GM12878 (cell line): ENCODE measurements around the gene TPCN1. TPM values are rescaled to one million over a fixed set of nuclear protein-coding genes. Genes with fewer than 3 reads are reported as not detected.

ENCODE experiments used
- ATAC-seq: fragments of 200-7000 bp; cut with Tn5 transposase; 3 replicates; pipeline ENCODE4 v1.9.1; 2020; ENCODE audit warnings: mild to moderate bottlenecking, moderate library complexity
- BruUV-seq: library from RNA; stranded (reverse); fragments of 400-500 nt; replicated peaks from 2 replicates; lab custom pipeline; 2021; lab: Mats Ljungman, UMichigan
- CTCF ChIA-PET: fragments of 300-600 bp; sonication (Branson Sonifier 250); formaldehyde crosslinking; extraction: SDS; loops from one replicate; lab custom pipeline; 2021; ENCODE audit warnings: inconsistent platforms; lab: Yijun Ruan, JAX
- POLR2A ChIA-PET: fragments of 350-600 bp; formaldehyde crosslinking; extraction: SDS; loops from one replicate; lab custom pipeline; 2021; ENCODE audit warnings: inconsistent platforms; lab: Charles Lee
- RAD21 ChIA-PET: fragments of 300-600 bp; sonication (Branson Sonifier 250); formaldehyde crosslinking; loops from one replicate; lab custom pipeline; 2023; ENCODE audit warnings: antibody characterized with exemption; ENCODE audit not compliant: unreplicated experiment; lab: Charles Lee
- SMC1A ChIA-PET: fragments of 300-600 bp; sonication (Branson Sonifier 250); formaldehyde crosslinking; loops from one replicate; lab custom pipeline; 2023; ENCODE audit not compliant: unreplicated experiment, uncharacterized antibody; lab: Charles Lee
- DNase-seq: peaks from one replicate; pipeline ENCODE4 v3.0.0-alpha.2; 2011; ENCODE audit warnings: low read depth, low spot score
- FAIRE-seq: peaks from 3 replicates; lab custom pipeline; 2011; peaks lifted over from hg19 to GRCh38; lab: Jason Lieb, UNC
- H2AFZ ChIP-seq: 2 replicates; pipeline ENCODE4 v1.6.0; 2011; ENCODE audit warnings: low read depth, low read length, control low read depth; ENCODE audit not compliant: control insufficient read depth
- H3K27ac ChIP-seq: 2 replicates; pipeline ENCODE4 v1.5.1; 2011; ENCODE audit warnings: control low read depth; ENCODE audit not compliant: control insufficient read depth, insufficient read depth
- H3K27me3 ChIP-seq, 2 experiments: replicated peaks in 1 of 2; 2 replicates each; pipeline versions ENCODE4 v1.6.0 to v1.6.1; 2011; ENCODE audit warnings: low read length in 1 of 2; ENCODE audit not compliant: control insufficient read depth in 2 of 2, insufficient read depth in 2 of 2
- H3K36me3 ChIP-seq, 2 experiments: 2 replicates each; pipeline ENCODE4 v1.5.1; 2011; ENCODE audit warnings: low read length in 1 of 2; ENCODE audit not compliant: control insufficient read depth in 2 of 2, insufficient read depth in 2 of 2
- H3K4me1 ChIP-seq: 2 replicates; pipeline ENCODE4 v1.6.1; 2011; ENCODE audit warnings: mild to moderate bottlenecking, low read length, moderate library complexity, mixed read lengths; ENCODE audit not compliant: control insufficient read depth, insufficient read depth
- H3K4me2 ChIP-seq: 2 replicates; pipeline ENCODE4 v1.6.0; 2011; ENCODE audit warnings: control low read depth; ENCODE audit not compliant: control insufficient read depth, insufficient read depth
- H3K4me3 ChIP-seq: fragments of 200-600 bp; sonication (generic); 2 replicates; pipeline ENCODE4 v1.5.1; 2016
- H3K79me2 ChIP-seq: 2 replicates; pipeline ENCODE4 v1.6.0; 2011; ENCODE audit warnings: low read length; ENCODE audit not compliant: control insufficient read depth, insufficient read depth
- H3K9ac ChIP-seq: 2 replicates; pipeline ENCODE4 v1.8.0; 2011; ENCODE audit warnings: low read length, control low read depth, mixed read lengths; ENCODE audit not compliant: control insufficient read depth, insufficient read depth
- H3K9me3 ChIP-seq: replicated peaks from 3 replicates; pipeline ENCODE4 v1.5.1; 2011; ENCODE audit warnings: mild to moderate bottlenecking, low read length; ENCODE audit not compliant: control insufficient read depth, insufficient read depth
- H4K20me1 ChIP-seq: 2 replicates; pipeline ENCODE4 v1.6.0; 2011; ENCODE audit not compliant: control insufficient read depth, insufficient read depth
- BACH1 ChIP-seq: fragments of 450-650 bp; IDR thresholded peaks from 2 replicates; pipeline ENCODE4 v1.6.1; 2017; ENCODE audit warnings: mild to moderate bottlenecking, borderline replicate concordance
- CBFB ChIP-seq: IDR thresholded peaks from 2 replicates; pipeline ENCODE4 v1.6.1; 2016; ENCODE audit warnings: antibody characterized with exemption, low read depth
- CHD2 ChIP-seq: IDR thresholded peaks from 2 replicates; pipeline ENCODE4 v1.6.1; 2011; ENCODE audit warnings: low read depth, low read length, improper control_type of control experiment, borderline replicate concordance
- GABPA ChIP-seq: IDR thresholded peaks from 2 replicates; pipeline ENCODE4 v1.6.1; 2014; ENCODE audit warnings: antibody characterized with exemption, low read depth, mild to moderate bottlenecking, inconsistent platforms
- JUNB ChIP-seq: IDR thresholded peaks from 2 replicates; pipeline ENCODE4 v1.6.1; 2016; ENCODE audit warnings: antibody characterized with exemption, mild to moderate bottlenecking
- KLF5 ChIP-seq: fragments of 450-650 bp; IDR thresholded peaks from 2 replicates; pipeline ENCODE4 v1.6.1; 2014; ENCODE audit warnings: mild to moderate bottlenecking; ENCODE audit not compliant: partially characterized antibody
- NBN ChIP-seq: fragments of 450-650 bp; IDR thresholded peaks from 2 replicates; pipeline ENCODE4 v1.6.1; 2016
- NFXL1 ChIP-seq: fragments of 450-650 bp; IDR thresholded peaks from 2 replicates; pipeline ENCODE4 v1.6.1; 2017; ENCODE audit warnings: antibody characterized with exemption, mild to moderate bottlenecking, borderline replicate concordance
- STAT3 ChIP-seq: IDR thresholded peaks from 2 replicates; pipeline ENCODE4 v1.6.1; 2011; ENCODE audit warnings: low read depth, low read length, improper control_type of control experiment
- WGBS: methylation state at CpG from one replicate; pipeline ENCODE4 v1.1.6; 2016; ENCODE audit warnings: low lambda C conversion rate; ENCODE audit not compliant: insufficient replicate concordance, insufficient coverage; ENCODE audit errors: missing lambda C conversion rate; 5-methylcytosine and 5-hydroxymethylcytosine counted together
- in situ Hi-C: fragments of 300-500 bp; cut with MboI; formaldehyde crosslinking; loops from 9 replicates; pipeline ENCODE4 v1.14.3; 2018; ENCODE audit warnings: mixed read lengths
- intact Hi-C: fragments of 100-400 bp; cut with micrococcal nuclease; formaldehyde crosslinking; loops from one replicate; pipeline ENCODE4 v1.14.2; 2022; ENCODE audit not compliant: unreplicated experiment
- polyA plus RNA-seq, 11 experiments: library from polyadenylated mRNA; depleted of rRNA in 4 of 11; unstranded in 6 of 11; stranded (reverse) in 5 of 11; fragments of >200 nt; fragmentation: Nextera tagmentation in 4 of 11; fragmentation: Illumina TruSeq in 1 of 11; extraction: Ambion mirVana in 4 of 11; extraction: Trizol in 1 of 11; gene quantifications; 1 replicate in 1 of 11; 2 replicates in 10 of 11; pipeline versions ENCODE4 v1.2.1 to v1.2.3, GENCODE V29; 2011 to 2016; ENCODE audit warnings: inconsistent platforms in 2 of 11, missing spikeins in 2 of 11, low read depth in 1 of 11
- total RNA-seq, 4 experiments: library from RNA; depleted of rRNA in 3 of 4; stranded (reverse); fragments of >200 nt in 3 of 4; fragmentation: Illumina TruSeq in 1 of 4; extraction: Trizol in 1 of 4; gene quantifications; 2 replicates each; pipeline versions ENCODE4 v1.2.1 to v1.2.3, GENCODE V29; 2013 to 2021
- TF ChIP-seq, protein P1 (sequence below): IDR thresholded peaks from 2 replicates; pipeline ENCODE4 v1.6.1; 2011; ENCODE audit warnings: borderline replicate concordance, low read depth, mild to moderate bottlenecking, moderate library complexity, mixed read lengths, low read length; ENCODE audit not compliant: insufficient read depth; ENCODE audit errors: extremely low read length
- TF ChIP-seq, protein P2 (sequence below): fragments of 150-350 bp; IDR thresholded peaks from 2 replicates; pipeline ENCODE4 v1.6.1; 2014; ENCODE audit warnings: mild to moderate bottlenecking, low read depth, low read length
- TF ChIP-seq, protein P3 (sequence below): fragments of 450-650 bp; formaldehyde crosslinking; IDR thresholded peaks from 2 replicates; pipeline ENCODE4 v1.4.0; 2020; ENCODE audit warnings: mild to moderate bottlenecking, moderate library complexity

Gene TPCN1
- total and polyA plus RNA-seq, 10 of the 15 experiments (the other 5 are each of a cell fraction or from before 2014, with no cell fraction given): 0.79 to 30.9 (median 19.4) TPM

DNA sequence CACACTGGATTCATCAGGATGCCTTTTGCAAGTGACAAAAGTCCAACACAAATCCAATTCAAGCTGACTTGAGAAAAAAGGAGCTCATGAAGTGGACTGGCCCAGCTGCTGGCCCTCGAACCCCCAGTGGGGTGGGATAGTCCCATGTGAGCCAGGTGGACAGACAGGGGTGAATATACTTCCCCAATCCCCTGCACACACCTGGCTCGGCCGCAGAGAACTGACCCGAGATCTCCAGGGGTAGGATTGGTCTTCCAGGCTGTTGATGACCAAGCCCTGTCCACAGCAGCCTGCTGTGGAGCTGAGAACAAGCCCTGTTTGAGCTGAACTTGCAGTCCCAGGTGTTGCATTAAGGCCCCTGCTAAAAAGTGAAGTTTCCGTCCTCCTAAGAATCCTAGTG lies 56.2 kb downstream of the TPCN1 start:
- intact Hi-C loops (loop anchor here (10.0 kb wide), 1 partner anchor 83 kb away; no protein-coding TSS in a partner anchor), in situ Hi-C loops (no loop called here)
- RAD21 ChIA-PET: interaction anchor here (0.8 to 1.1 kb wide), 2 partner anchors 69 to 72 kb away, joined by 3 read pairs; no protein-coding TSS in a partner anchor
- H3K9me3 ChIP-seq: no peaks in the 10 kb centered on the region
- no peak overlapping the region for H3K4me2 ChIP-seq
- no peaks in the 10 kb centered on the region for H4K20me1 ChIP-seq
- CTCF ChIA-PET: interaction anchor here (1.0 kb wide), 1 partner anchor 34 kb away, joined by 3 read pairs; no protein-coding TSS in a partner anchor
- H3K27ac ChIP-seq: no peak overlapping the region
- SMC1A ChIA-PET: no interaction called here
- no TSS peak for BruUV-seq
- no peak overlapping the region for H2AFZ ChIP-seq
- H3K36me3 ChIP-seq: peaks cover 10 to 14% of the 10 kb centered on the region in 2 experiments; a peak in 3 of 4 replicates
- ATAC-seq (no peak), FAIRE-seq (no peak), DNase-seq (no peak)
- TF ChIP-seq JUNB: no peak
- no peak for TF ChIP-seq CHD2
- no peak for TF ChIP-seq STAT3
- TF ChIP-seq, protein P1, sequence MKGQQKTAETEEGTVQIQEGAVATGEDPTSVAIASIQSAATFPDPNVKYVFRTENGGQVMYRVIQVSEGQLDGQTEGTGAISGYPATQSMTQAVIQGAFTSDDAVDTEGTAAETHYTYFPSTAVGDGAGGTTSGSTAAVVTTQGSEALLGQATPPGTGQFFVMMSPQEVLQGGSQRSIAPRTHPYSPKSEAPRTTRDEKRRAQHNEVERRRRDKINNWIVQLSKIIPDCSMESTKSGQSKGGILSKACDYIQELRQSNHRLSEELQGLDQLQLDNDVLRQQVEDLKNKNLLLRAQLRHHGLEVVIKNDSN: no peak
- H3K4me3 ChIP-seq: no peak overlapping the region
- POLR2A ChIA-PET: no interaction called here
- no peaks in the 10 kb centered on the region for H3K4me1 ChIP-seq
- 66% methylated on average over 5 of the region's 5 CpGs for WGBS
- no peaks in the 10 kb centered on the region for H3K27me3 ChIP-seq
- H3K9ac ChIP-seq: no peak overlapping the region
- H3K79me2 ChIP-seq: no peaks in the 10 kb centered on the region

DNA sequence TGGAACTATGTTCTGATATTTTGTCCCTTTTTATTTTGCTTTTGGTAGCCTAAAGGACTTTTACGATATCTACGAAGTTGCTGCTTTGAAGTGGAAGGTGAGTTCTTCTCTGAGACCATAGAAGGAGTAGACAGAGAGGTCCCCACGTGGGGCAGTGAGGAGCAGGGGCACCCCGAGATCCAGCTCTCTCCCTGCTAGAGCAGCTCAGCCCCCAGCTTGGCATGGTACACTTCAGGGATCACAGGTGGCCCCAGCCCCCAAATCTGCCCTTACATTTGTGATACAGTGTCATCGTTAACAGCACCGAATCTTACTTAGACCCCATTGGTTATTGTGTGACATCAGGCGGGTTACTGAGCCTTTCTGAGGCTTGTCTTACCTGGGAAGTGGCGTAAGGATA lies 56.9 kb downstream of the TPCN1 start:
- no peak for ATAC-seq
- no peak overlapping the region for H3K9ac ChIP-seq
- no peak overlapping the region for H3K4me2 ChIP-seq
- no peak for DNase-seq
- H2AFZ ChIP-seq: no peak overlapping the region
- CTCF ChIA-PET: no interaction called here
- no peaks in the 10 kb centered on the region for H3K9me3 ChIP-seq
- SMC1A ChIA-PET: no interaction called here
- no TSS peak for BruUV-seq
- H3K79me2 ChIP-seq: no peaks in the 10 kb centered on the region
- H3K36me3 ChIP-seq: peaks cover 8 to 11% of the 10 kb centered on the region in 2 experiments; a peak in 3 of 4 replicates
- no peaks in the 10 kb centered on the region for H4K20me1 ChIP-seq
- FAIRE-seq: no peak
- H3K27me3 ChIP-seq: no peaks in the 10 kb centered on the region
- intact Hi-C loops: loop anchor here (10.0 kb wide), 1 partner anchor 83 kb away; no protein-coding TSS in a partner anchor
- H3K4me3 ChIP-seq: no peak overlapping the region
- RAD21 ChIA-PET: interaction anchor here (1.1 kb wide), 1 partner anchor 73 kb away, joined by 3 read pairs; no protein-coding TSS in a partner anchor
- no peak overlapping the region for H3K27ac ChIP-seq
- 90% methylated on average over 8 of the region's 8 CpGs for WGBS
- no peaks in the 10 kb centered on the region for H3K4me1 ChIP-seq
- in situ Hi-C loops: no loop called here
- POLR2A ChIA-PET: no interaction called here
- TF ChIP-seq BACH1 (no peak), NBN (no peak), KLF5 (no peak), CBFB (no peak), NFXL1 (no peak), CHD2 (no peak), GABPA (no peak)
- TF ChIP-seq, protein P2, sequence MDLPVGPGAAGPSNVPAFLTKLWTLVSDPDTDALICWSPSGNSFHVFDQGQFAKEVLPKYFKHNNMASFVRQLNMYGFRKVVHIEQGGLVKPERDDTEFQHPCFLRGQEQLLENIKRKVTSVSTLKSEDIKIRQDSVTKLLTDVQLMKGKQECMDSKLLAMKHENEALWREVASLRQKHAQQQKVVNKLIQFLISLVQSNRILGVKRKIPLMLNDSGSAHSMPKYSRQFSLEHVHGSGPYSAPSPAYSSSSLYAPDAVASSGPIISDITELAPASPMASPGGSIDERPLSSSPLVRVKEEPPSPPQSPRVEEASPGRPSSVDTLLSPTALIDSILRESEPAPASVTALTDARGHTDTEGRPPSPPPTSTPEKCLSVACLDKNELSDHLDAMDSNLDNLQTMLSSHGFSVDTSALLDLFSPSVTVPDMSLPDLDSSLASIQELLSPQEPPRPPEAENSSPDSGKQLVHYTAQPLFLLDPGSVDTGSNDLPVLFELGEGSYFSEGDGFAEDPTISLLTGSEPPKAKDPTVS: no peak
- TF ChIP-seq, protein P3, sequence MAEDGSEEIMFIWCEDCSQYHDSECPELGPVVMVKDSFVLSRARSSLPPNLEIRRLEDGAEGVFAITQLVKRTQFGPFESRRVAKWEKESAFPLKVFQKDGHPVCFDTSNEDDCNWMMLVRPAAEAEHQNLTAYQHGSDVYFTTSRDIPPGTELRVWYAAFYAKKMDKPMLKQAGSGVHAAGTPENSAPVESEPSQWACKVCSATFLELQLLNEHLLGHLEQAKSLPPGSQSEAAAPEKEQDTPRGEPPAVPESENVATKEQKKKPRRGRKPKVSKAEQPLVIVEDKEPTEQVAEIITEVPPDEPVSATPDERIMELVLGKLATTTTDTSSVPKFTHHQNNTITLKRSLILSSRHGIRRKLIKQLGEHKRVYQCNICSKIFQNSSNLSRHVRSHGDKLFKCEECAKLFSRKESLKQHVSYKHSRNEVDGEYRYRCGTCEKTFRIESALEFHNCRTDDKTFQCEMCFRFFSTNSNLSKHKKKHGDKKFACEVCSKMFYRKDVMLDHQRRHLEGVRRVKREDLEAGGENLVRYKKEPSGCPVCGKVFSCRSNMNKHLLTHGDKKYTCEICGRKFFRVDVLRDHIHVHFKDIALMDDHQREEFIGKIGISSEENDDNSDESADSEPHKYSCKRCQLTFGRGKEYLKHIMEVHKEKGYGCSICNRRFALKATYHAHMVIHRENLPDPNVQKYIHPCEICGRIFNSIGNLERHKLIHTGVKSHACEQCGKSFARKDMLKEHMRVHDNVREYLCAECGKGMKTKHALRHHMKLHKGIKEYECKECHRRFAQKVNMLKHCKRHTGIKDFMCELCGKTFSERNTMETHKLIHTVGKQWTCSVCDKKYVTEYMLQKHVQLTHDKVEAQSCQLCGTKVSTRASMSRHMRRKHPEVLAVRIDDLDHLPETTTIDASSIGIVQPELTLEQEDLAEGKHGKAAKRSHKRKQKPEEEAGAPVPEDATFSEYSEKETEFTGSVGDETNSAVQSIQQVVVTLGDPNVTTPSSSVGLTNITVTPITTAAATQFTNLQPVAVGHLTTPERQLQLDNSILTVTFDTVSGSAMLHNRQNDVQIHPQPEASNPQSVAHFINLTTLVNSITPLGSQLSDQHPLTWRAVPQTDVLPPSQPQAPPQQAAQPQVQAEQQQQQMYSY (CRISPR knock-in tag): no peak
